Activated naive CD4-positive, alpha-beta T cell treated with Interleukin-2 at 50 U/mL for 16 hours (primary cell): ENCODE results near the gene KIF16B.

Experiments
- DNase-seq: peaks from one replicate; pipeline ENCODE4 v3.0.0-alpha.2; 2020

The KIF16B gene

GRCh38 chr20:16392346-16392745 lies 180.9 kb downstream of the KIF16B start:
- no peak for DNase-seq

DNA sequence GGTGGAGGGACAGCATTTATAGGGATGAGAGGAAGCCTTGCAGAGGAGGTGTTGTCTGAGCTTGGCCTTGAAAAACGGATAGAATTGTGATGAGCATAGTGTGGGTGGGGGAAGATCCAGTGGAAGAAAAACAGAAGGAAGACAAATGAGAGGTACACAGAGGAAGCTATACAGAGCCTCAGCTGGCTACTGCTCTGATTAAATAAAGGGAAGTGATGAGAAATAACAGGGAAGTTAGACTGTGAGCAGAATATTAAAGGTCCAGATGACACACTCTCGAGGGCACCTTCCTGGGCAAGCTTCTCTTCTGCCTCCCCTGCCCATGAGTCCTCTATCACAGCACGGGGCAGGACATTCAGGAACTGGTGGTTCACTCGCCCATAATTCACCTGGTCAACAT lies 182.3 kb downstream of the KIF16B start:
- DNase-seq = no peak

GRCh38 chr20:16388731-16389130 lies 184.5 kb downstream of the KIF16B start:
- DNase-seq = no peak

GRCh38 chr20:16387666-16388065 lies 185.6 kb downstream of the KIF16B start:
- DNase-seq = no peak

- DNase-seq = no peak
Observed at GRCh38 chr20:16385891-16386290, 187.4 kb downstream of the KIF16B start.

- DNase-seq = no peak
Observed at GRCh38 chr20:16385462-16385861, 187.8 kb downstream of the KIF16B start.

- no peak for DNase-seq
Observed at GRCh38 chr20:16381444-16381843, 191.8 kb downstream of the KIF16B start.

DNA sequence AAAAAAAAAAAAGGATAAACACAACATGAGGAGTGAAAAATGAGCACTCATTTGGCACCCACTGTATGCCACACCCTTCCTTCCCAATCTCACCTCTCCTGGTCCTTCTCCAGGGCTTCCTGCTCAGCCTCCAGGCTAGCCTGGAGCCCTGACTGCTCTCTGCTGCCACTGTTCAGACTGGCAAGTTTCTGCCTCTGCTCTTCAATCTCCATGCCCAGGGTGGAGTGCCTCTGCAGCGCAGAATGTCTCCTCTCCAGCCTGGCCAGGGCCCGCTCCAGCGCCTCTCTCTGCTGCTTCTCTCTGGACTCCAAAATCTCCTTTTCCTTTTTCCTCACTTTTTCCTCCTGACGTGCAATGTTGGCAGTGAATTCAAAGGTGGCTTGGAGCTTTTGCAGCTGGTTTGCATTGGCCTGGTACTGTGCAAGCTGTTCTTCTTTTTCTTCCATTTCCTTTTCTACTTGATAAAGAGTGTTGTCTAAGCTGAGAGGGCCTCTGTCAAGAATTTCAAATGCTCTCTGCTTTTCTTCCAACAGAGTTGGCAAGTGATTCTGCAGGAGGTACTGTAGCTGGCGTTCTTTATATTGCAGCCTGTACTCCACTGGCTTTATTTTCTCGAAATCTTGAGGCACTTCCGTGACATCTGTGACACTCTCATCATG lies 194.4 kb downstream of the KIF16B start:
- DNase-seq = no peak

DNA sequence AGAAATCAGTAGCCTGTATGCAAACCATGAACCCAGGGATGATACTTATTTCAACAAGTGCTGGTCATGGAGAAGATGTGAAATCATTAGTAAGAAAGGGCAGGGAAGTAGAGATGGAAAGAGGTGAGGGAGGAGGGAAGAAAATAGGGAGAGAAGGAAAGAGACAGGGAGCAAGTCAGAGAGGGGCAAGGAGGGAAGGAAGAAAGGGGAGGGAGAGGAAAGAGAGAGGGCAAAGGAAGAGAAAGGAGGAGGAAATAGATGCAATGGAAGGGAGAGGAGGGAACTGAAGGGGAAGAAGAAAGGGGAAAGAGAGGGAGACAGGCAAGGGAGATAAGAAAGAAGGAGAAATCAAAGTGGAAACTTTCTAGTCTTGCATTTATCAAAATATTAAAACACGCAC lies 195.1 kb downstream of the KIF16B start:
- DNase-seq = no peak

DNA sequence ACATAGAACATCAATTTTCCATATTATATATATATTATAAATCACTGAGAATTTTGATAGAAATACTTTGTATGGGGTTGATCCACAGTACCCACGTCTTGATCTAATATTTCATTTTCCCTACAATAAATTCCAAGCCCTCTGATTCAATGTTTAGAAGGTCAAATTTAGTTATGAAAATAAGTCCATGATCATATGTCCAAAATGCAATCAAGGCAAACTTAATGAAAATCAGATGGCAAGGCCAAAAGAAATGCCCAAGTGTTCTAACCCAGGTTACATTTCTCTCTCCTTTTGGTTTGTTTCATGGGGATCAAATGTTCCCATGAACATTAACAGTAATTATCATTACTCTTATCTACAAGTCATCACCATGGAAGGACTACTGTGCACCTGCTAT lies 203.8 kb downstream of the KIF16B start:
- DNase-seq = no peak

DNA sequence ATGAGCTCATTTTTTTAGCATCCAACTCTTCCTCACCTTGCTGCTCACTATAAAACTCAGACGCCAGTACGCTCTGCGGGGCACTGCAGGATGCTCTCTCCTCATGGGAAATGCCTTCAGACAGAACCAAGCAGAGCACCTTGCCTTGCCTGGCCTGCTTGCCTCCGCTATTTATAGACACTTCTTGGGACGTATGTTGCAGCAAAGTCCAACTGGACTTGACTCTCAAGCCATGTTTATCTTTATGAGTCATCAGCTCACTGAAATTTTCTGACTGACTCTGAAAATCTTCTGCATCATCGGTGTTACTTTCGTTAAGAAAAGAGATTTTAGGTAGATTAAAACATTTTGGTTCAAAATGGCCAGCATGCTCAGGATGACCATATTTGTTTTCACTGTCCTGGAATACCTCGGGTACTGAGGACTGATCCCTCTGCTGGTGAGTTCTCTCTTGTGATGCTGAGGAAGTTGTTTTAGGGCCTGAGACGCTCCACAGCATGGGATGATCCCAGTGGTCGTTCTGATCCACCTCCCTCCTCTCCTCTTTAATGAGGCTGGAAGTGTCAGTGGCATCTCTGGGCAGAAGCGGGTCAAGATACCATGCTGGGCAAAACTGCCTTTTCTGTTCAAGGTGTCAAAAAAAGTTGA lies 204.5 kb downstream of the KIF16B start:
- DNase-seq = no peak

DNA sequence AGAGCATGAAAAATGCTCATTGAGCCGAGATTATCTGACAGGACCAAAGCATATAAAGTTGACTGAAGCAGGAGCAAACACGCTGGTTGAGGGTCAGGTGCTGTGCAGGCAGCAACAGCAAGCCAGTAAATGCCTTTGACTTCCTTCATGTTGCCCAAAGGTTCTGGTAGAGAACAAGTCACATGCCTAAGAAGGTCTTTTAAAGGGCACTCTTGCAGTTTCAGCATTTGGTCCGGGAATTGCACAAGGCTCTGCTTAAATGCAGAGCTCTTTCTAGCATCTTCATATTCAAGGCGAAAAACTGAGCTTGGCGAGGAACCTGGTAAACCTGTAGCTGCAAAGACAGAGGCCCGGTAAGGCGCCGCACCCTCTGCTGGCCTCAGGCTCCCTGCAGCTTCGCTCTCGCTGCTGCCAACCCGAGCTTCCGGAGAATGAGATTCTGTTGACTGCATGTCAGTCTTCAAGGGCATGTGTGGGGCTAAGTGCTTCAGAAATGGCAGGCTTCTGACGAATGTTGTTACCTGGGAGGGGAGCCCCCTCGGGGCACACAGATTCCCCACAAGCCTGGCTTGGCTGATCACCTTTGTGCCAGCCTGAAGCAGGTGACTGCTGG lies 205.2 kb downstream of the KIF16B start:
- no peak for DNase-seq

- DNase-seq = no peak
Observed at GRCh38 chr20:16366529-16366928, 206.7 kb downstream of the KIF16B start.

DNA sequence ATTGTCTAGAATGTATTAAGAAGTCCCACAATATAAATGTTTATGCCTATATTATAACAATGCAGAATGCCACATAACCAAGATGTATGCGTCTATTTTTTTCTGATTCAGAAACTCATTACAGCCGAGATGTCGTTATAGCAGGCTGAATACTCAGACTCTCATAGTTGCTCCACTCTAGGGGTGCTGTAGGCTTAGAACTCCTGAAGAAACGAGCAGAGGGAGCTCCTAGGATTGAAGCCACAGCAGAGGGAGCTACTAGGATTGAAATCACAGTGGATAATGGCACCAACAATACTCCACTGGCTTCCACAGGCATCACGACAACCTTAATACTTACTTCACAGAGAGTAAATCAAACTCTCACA lies 208.9 kb downstream of the KIF16B start:
- no peak for DNase-seq

DNA sequence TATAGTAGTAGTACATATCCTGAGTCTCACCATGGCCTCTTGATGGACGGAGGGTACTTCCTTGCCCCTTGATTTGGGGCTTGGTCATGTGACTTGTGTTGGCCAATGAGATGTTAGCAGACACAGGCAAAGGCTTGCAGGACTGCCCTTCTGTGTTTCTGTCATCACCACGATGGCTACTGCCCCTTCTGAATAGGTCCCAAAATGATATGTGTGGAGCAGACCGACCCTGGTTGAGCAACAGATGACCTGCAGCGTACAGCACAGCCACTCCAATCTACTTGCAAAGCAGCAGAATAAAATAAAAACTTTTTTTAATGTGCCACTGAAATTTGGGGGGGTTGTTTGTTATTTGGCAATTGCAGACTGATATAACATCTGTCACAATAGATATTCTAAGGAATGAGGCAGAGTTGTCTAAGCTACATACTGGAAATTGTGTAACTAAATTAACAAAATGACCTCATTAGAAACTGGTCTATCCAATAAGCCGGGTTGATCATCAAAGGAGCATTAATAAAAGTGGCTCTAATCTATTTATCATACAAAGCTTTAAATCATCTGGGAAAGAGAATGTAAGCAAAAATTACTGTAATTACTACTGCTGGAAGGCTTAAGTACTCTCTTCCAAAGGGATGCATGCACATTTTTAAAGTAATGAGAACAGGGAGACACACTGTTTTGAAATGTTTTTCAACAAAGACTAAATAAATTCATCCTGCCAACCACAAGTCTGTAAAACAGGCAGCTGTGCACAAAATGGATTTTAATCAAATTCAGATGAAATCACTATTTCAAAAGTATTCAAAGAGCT lies 209.5 kb downstream of the KIF16B start:
- DNase-seq = no peak

DNA sequence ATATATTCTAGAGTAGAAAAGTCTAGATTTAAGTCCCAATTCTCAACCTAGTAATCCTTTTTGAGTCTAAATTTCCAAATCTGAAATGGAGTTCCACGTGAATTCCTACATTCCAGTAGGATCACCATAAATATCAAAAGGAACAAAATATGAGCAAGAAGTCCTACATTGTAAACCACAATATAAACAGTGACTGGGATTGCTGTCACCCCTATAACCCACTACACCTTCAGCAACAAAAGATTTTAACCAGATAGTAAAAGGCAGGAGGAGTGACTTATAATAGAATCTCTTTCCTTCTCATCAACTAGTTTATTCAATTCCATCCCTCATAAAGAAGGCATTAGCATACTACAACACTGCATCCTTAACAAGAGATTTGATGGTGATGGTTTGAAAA lies 210.6 kb downstream of the KIF16B start:
- DNase-seq = no peak

DNA sequence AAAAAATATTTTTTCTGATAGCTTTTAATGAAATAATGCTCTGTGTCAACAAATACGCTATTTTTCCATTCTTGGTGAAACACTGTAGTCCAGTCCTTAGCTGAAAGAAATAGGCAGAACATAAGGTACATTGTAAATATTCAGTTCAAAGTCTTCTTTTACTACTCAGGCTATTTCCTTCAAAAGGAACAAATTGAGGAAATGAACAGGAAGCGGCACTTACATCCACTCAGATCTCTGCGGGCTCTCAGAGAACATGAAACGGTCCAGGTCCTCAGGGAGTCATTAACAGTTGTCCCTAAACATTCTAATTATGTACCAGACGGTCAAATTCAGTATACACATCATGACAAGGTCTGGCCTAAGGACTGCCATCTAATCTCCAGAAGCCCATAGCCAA lies 212.6 kb downstream of the KIF16B start:
- no peak for DNase-seq

DNA sequence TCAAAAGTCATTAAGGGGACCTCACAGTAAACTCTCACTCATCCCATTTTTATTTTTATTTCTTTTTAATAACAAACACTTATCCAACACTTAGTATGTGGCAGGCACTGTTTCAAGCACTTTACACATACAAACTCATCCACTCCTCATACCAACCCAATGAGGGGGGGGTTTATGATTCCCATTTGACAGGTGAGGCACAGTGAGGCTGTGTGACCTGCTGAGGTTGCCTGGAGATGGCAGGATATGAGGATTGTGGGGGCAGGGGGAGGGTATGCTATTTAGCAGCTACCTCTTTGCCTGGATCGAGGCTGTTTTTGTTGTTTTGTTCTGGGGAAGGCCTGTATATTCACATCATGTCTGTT lies 219.8 kb downstream of the KIF16B start:
- DNase-seq = no peak

DNA sequence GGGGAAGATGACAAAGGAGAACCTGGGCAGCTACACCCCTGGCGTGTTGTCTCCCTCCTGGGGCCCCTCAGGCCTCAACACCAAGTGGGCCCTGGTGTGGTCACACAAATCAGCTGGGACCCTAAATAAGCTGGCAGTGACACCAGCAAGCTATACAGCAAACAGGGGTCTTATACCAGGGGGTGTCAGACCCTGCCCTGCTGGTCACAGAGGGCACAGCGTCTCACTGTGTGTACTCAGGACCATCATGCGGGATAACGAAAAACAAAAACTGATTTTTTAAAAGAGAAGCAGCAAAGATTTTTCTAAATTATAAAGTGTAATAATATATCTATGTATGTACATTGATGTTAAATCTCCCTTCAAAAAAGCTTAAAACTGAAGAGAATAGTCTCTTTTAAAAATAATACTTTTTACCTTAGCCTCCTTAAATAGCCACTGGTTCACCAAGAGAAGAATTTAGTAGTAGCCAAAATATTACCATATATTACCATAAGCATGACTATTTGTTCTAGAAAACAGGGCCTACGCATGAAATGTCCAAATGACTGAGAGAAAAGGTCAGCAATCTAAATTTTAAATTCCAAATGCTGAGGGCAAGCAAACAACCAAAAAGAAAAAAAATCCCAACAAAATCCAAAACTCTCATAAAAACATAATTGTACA lies 220.4 kb downstream of the KIF16B start:
- no peak for DNase-seq

DNA sequence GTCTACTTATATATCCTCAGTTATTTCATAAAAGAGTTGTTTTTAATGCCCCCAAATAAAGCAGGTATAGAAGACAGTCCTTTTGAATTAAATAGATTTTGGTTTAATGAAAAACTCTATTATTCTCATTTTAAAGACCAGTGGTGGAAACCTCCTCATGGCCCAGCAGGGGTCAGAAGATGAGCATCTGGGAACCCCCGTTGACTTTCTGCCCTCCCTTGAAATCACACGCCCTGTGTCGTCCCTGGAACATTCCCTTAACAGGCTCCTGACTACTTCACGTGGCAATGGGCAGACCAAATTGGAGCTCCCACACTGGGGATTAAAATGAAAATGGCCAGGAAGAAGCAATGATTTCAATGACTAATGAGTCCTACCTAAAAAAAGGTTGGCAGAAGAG lies 220.9 kb downstream of the KIF16B start:
- DNase-seq = no peak

DNA sequence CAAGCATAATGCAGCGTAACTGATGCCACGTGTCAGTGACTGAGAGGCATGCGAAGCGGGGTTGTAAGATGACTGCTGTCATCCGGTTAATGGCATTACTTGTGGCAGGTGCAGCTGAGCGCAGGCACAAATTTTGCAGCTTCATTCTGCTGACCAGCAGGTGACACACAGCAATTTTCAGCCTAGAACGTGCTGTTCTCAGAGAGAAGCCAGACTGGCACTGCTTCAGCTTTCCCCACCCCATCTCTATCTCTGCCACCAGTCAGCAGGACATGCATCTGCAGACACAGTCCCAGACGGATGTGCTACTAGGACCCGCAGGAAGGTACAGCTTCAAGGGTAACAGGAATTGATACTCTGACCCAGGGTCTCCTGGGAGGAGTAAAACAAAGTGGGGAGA lies 221.8 kb downstream of the KIF16B start:
- DNase-seq = no peak

DNA sequence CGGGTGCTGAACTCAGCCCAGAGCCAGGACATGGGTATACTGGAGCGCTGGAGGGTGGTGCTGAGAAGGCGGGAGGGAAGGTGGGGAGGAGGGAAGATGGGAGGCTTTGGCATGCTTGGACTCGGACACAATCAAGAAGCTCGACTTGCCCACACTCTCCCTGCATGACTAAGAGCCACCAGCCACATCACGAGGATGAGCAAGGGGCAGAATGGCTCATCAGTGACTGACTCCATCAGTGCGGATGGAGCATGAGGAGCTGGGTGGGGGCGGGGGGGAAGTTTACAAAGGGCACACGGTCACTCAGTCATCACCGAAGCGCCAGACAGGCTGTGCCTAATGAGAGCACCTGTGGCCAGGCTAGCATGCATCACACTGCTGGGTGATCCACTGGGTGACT lies 222.8 kb downstream of the KIF16B start:
- no peak for DNase-seq

GRCh38 chr20:16349523-16350260 lies 223.6 kb downstream of the KIF16B start:
- no peak for DNase-seq
